ENCODE results near the gene DSC2.

DNA sequence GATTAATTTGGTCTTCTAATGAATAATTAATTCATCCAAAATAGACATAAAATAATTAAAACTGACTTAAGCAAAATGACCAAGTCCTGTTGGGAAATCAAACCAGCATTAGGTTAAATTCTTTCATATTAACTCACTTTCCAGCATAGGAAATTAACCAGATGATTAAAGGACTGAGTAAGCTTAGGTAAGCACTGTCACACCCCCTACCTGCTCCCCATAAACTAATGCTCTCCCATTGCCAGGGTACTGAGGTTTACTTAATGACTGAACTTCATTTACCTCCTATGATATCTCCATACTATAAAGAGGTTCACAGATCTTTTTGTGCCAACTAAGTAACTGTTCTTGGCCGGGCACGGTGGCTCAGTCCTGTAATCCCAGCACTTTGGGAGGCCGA is 13.7 kb downstream of the DSC2 start:
- TF ChIP-seq, protein P1, sequence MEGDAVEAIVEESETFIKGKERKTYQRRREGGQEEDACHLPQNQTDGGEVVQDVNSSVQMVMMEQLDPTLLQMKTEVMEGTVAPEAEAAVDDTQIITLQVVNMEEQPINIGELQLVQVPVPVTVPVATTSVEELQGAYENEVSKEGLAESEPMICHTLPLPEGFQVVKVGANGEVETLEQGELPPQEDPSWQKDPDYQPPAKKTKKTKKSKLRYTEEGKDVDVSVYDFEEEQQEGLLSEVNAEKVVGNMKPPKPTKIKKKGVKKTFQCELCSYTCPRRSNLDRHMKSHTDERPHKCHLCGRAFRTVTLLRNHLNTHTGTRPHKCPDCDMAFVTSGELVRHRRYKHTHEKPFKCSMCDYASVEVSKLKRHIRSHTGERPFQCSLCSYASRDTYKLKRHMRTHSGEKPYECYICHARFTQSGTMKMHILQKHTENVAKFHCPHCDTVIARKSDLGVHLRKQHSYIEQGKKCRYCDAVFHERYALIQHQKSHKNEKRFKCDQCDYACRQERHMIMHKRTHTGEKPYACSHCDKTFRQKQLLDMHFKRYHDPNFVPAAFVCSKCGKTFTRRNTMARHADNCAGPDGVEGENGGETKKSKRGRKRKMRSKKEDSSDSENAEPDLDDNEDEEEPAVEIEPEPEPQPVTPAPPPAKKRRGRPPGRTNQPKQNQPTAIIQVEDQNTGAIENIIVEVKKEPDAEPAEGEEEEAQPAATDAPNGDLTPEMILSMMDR (IDR thresholded peaks at IDR 0.05), result no peak
- no peak for TF ChIP-seq POLR2A (IDR thresholded peaks at IDR 0.05)

Data from body of pancreas (tissue), 4 donors.